Fibroblast of pulmonary artery (primary cell): ENCODE results near the gene FYB2.
A peak's percentile ranks its signal among the peaks of the same experiment; 100 is the strongest.

Source experiments
- DNase-seq: peaks from one replicate; pipeline ENCODE4 v3.0.0-alpha.2; 2010; ENCODE audit warnings: low read depth
- H3K4me3 ChIP-seq: replicated peaks from 2 replicates; pipeline ENCODE4 v1.5.1; 2011; ENCODE audit warnings: low read depth, mild to moderate bottlenecking, control low read depth, low read length, moderate library complexity
- TF ChIP-seq, protein P1 (sequence below): IDR thresholded peaks from 2 replicates; pipeline ENCODE4 v1.5.1; 2011; ENCODE audit warnings: mild to moderate bottlenecking, control low read depth, low read length, inconsistent platforms; ENCODE audit errors: missing control alignments

The FYB2 gene

DNA sequence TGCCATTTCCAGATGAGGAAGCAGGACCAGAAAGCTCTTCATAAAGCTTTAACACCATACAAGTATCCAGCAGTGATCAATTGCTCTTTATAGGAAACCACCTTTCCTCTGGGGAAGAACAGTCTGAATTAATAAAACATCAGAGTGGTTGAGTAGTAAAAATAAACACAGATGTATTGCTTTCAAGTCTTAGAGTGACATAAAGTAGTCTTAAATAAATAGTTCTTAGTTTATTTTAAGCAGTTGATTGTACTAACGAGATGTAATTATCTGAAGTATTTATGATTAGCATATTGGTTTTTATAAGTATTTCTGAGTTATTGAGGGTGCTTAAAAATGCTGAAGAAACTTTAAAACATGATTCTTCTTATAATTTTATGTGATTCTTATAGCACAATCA, 107.1 kb downstream of the FYB2 start:
- DNase-seq: no peak
- H3K4me3 ChIP-seq: no peak overlapping the region
- TF ChIP-seq, protein P1, sequence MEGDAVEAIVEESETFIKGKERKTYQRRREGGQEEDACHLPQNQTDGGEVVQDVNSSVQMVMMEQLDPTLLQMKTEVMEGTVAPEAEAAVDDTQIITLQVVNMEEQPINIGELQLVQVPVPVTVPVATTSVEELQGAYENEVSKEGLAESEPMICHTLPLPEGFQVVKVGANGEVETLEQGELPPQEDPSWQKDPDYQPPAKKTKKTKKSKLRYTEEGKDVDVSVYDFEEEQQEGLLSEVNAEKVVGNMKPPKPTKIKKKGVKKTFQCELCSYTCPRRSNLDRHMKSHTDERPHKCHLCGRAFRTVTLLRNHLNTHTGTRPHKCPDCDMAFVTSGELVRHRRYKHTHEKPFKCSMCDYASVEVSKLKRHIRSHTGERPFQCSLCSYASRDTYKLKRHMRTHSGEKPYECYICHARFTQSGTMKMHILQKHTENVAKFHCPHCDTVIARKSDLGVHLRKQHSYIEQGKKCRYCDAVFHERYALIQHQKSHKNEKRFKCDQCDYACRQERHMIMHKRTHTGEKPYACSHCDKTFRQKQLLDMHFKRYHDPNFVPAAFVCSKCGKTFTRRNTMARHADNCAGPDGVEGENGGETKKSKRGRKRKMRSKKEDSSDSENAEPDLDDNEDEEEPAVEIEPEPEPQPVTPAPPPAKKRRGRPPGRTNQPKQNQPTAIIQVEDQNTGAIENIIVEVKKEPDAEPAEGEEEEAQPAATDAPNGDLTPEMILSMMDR: no peak

DNA sequence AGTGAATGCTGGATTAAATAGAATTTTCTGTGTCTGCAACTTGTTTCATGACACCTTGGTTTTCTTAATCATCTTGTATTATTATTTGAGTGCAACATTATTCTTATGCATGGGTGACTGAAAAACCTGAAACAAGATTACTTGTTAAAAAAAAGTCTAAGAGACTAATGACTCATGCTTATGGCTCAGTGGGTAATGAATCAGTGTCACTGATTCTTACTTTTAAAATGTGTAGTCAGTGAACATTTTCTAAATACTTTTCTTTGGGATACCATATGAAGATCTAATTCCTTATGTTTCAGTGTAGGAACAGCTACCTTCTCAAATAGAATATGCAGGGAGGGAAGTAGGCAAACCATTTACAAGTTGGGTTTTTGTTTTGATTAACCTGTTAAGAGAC, 108.6 kb downstream of the FYB2 start:
- DNase-seq: peak; percentile 60
- no peak overlapping the region for H3K4me3 ChIP-seq
- TF ChIP-seq, protein P1: no peak

DNA sequence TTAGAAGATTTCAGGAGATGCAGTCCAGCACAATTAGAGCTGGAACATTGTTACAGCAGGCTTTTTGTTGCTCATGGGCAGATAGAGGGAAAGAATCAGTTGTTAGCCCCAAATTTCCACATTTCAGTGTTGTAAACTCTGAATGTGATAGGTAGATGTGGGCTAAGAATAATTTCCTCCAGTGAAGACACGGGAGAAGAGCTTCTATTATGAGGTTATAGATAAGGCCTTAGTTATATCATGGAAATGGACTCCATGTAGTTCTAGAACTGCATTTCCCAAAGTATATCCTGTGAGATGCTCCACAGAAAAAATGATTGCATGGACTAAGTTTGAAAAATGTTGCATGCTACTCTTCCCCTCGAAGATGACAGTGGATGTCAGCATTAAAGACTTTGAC, 109.2 kb downstream of the FYB2 start:
- no peak for DNase-seq
- TF ChIP-seq, protein P1: no peak

DNA sequence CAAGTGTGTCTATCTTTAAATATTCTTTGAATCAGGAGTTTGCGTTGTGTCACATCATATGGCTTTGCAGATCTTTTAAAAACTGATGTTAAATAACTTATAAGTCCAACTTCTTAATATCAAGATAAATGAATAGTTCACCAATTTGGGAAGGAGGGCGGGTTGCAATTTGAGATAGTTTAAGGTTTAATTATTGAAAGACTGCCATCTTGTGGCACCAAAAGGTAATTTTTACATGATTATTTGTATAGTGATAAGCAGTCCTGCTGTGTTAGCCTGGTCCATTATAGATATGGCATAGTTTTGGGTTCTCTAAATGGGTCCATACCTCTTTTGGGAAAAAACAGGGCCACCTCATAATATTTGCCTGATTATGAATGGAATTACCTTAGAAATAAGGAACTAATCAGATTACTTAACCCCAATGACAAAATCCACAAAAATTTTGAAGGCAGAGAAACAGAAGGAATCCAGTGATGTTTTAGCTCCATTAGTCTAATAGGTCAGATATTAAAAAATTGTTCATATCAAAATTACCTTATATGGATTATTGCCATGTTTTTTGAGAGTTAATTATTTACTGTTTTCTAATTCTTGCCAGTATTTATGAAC, 109.8 kb downstream of the FYB2 start:
- TF ChIP-seq, protein P1: peak; percentile 48
- peak; percentile 72 for DNase-seq
- no peak overlapping the region for H3K4me3 ChIP-seq

More for the DNA sequence above, 109.2 kb downstream of the FYB2 start:
- no peak overlapping the region for H3K4me3 ChIP-seq

DNA sequence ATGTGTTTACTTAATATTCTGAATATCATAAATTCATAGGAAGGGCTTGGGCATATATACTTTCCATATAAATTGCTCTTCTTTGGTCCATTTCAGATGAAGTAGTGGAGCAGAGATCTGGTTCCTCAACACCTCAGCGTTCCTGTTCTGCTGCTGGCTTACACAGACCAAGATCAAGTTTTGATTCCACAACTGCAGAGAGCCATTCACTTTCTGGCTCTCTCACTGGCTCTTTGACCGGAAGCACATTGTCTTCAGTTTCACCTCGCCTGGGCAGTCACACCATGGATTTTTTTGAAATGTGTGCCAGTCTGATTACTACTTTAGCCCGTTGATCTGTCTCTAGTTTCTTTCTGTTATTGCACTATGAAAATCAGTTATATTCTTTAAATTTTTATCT, 111.8 kb downstream of the FYB2 start:
- TF ChIP-seq, protein P1: no peak
- no peak for DNase-seq
- H3K4me3 ChIP-seq: no peak overlapping the region

DNA sequence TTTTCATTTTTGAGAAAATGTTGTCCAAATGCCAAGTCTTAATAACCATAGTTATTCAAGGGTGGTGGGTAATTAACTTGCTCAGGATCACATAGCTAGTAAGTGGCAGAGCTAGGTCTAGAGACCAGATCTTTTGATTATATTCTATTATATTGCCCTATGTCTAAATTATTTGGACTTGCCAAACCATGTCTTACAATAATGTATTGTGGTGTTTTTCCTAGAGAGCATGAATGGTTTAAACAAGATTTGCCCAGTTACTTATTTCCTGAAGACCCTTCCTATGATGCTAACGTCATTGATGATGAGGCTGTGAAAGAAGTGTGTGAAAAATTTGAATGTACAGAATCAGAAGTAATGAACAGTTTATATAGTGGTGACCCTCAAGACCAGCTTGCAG, 115.5 kb downstream of the FYB2 start:
- H3K4me3 ChIP-seq: no peak overlapping the region
- no peak for DNase-seq
- TF ChIP-seq, protein P1: no peak

DNA sequence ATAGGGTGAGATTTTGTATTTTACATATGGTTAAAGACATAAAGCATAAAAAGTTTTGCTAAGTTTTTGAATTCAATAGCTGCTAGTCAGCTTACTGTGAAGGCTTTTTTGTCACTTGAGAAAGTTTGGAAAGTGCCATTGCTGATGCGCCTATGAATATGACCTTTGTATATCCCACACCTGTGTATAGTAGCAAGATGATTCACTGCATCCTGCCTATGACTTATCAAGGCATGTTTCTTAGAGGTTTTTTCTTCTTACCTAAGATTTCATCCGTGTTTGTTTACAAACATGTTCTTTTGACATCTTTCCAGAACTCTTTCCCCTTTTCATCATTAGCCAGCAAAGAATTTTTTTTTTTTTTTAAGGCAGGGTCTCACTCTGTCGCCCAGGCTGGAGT, 122.5 kb downstream of the FYB2 start:
- TF ChIP-seq, protein P1: no peak
- DNase-seq: no peak
- no peak overlapping the region for H3K4me3 ChIP-seq
